GM23338 (cell line): ENCODE results near the gene PTGS1.

Source experiments
- EZH2 ChIP-seq: fragments of 200-600 bp; sonication (generic); IDR thresholded peaks from one replicate; pipeline ENCODE4 v1.8.0; 2017; ENCODE audit warnings: antibody characterized with exemption, mild to moderate bottlenecking, low read depth; ENCODE audit not compliant: unreplicated experiment
- POLR2AphosphoS5 ChIP-seq: IDR thresholded peaks from 2 replicates; pipeline ENCODE4 v1.6.1; 2016; ENCODE audit warnings: antibody characterized with exemption, low read depth

GRCh38 chr9:122397749-122398148 lies 26.9 kb downstream of the PTGS1 start:
- TF ChIP-seq EZH2: no peak
- no peak for TF ChIP-seq POLR2AphosphoS5
